D721Med (cell line): ENCODE measurements around the gene POLK.
A peak's percentile ranks its signal among the peaks of the same experiment; 100 is the strongest.

ENCODE experiments used
- DNase-seq: peaks from one replicate; pipeline ENCODE4 v3.0.0; 2011; ENCODE audit warnings: low spot score; ENCODE audit not compliant: insufficient read length
- FAIRE-seq: peaks from 2 replicates; lab custom pipeline; 2011; peaks lifted over from hg19 to GRCh38; lab: Jason Lieb, UNC
- CTCF ChIP-seq: IDR thresholded peaks from 2 replicates; pipeline ENCODE4 v1.5.1; 2012; ENCODE audit warnings: mild to moderate bottlenecking, control low read depth; ENCODE audit not compliant: insufficient read depth; ENCODE audit errors: missing control alignments

The POLK gene

DNA sequence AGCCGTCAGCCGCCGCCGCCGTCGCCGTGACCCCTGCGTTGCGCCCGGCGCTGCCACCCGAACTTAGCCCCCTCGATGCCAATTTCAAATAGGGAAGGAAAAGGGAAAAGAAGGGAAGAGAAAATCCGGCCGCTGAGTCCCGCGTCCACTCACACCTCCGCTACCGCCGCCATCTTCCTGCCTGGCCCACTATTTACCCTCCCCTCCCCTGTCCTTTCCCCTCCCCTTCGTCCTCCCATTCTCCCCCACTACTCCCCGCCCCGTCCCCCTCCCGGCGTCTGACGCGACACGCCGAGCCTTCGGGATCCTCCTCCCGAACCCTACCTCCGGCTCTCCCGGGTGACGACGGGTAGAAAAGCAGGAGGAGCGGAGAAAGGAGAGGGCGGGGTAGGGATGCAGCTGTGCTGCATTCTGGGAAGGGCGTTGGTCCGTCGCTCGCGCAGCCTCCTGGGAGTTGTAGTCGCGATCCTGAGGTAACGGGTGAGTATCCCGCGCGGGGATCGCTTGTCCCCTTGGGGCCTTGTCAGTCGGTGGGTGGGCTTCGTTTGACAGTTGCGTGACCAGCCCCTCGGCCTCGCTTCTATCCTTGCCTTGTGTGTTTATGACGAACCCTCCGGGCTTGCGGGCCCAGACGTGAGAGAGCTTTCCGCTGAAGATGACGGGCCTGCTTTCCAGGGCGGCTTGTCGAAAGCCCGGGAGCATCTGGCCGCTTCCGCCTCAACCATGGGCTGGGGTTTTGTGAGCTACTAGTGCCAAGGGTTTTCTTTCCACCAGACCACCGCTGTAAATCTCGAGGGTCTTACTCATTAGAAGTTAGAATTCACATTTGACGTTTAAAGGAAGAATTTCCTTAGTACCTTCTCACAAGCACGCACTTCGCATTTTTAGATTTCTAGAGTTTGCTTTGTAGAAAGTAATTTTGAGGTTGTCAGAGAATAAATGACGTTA lies at the start of gene POLK, which contains the start of gene CERT1:
POLK (plus strand) TSS at position 457 of the 948 bp plus-strand sequence.
CERT1 (minus strand) TSS at position 195 of the 948 bp plus-strand sequence. CDS start 422 bp downstream, outside the sequence.
- DNase-seq (peak; percentile 86), FAIRE-seq (no peak)
- no peak for TF ChIP-seq CTCF

GRCh38 chr5:75463726-75464125 lies 48.0 kb upstream of the POLK start:
- FAIRE-seq (no peak), DNase-seq (no peak)
- TF ChIP-seq CTCF, result no peak

DNA sequence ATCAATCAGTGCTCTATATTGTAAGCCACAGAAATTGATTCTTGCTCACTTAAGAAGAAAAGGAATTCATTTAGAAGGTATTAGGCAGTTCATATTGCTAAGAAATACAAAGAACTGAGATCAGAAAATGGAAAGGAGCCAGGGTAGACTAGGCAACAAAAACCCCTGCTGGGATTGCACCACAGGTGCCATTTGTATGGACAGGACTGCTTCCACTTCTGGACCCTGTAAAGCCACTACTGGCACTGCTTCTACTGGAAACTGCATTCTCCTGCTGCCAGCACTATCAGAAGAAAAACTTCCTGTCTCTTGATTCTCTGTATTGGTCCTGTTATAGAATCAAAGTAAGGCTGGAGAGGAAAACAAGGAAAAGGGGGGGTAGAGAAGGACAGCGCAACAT lies 46.2 kb upstream of the POLK start:
- DNase-seq, result no peak
- no peak for TF ChIP-seq CTCF
- no peak for FAIRE-seq

- DNase-seq (peak; percentile 21), FAIRE-seq (no peak)
Observed at GRCh38 chr5:75466006-75466716, 45.5 kb upstream of the POLK start.

DNA sequence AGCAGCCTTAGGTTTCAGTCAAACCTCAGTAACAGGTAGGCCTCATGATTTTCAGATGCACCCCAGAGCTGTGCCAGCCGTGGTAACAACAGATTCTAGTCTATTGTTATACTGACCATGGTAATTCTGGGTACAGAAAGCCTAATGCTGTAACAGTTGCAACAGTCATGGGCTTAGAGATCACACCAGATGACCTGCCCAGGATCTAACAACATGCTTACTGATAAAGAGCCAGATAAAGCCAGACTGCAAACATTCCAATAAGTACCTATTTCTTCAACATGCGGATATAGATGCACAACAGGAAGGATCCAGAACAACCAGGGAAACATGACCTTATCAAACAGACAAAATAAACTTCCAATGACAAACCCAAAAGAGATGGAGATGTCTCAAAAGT lies 43.1 kb upstream of the POLK start:
- DNase-seq, result no peak
- FAIRE-seq, result no peak

More at GRCh38 chr5:75466006-75466716, 45.5 kb upstream of the POLK start:
- no peak for TF ChIP-seq CTCF

GRCh38 chr5:75469017-75469416 lies 42.7 kb upstream of the POLK start:
- FAIRE-seq (peak; percentile 29), DNase-seq (no peak)
- TF ChIP-seq CTCF, result no peak

More for the DNA sequence above, 43.1 kb upstream of the POLK start:
- TF ChIP-seq CTCF, result no peak
